Ascending aorta (tissue), 2 donors: ENCODE results near the gene ARID5B. TPM values are rescaled to one million over a fixed set of nuclear protein-coding genes. Genes with fewer than 3 reads are reported as not detected.

Experiments
- DNase-seq, 2 donors: peaks; one replicate each; pipeline ENCODE4 v3.0.0-alpha.2; 2019; ENCODE audit warnings: low spot score in 2 of 2
- H3K27ac ChIP-seq, 2 donors: fragments of 200-600 bp; sonication (generic); one replicate each; pipeline ENCODE4 v1.5.1; 2016 to 2017; ENCODE audit warnings: mild to moderate bottlenecking in 1 of 2
- H3K27me3 ChIP-seq: fragments of 200-600 bp; sonication (generic); one replicate; pipeline ENCODE4 v1.5.1; 2017
- H3K36me3 ChIP-seq, 2 donors: fragments of 200-600 bp; sonication (generic); one replicate each; pipeline ENCODE4 v1.5.1; 2016
- H3K4me1 ChIP-seq, 2 donors: fragments of 200-600 bp; sonication (generic); one replicate each; pipeline ENCODE4 v1.5.1; 2016 to 2017; ENCODE audit warnings: mild to moderate bottlenecking in 1 of 2
- H3K4me3 ChIP-seq, 2 donors: fragments of 200-600 bp; sonication (generic); one replicate each; pipeline ENCODE4 v1.5.1; 2016 to 2017; ENCODE audit warnings: mild to moderate bottlenecking in 1 of 2
- H3K9me3 ChIP-seq, 2 donors: fragments of 200-600 bp; sonication (generic); one replicate each; pipeline ENCODE4 v1.5.1; 2016
- CTCF ChIP-seq, 3 experiments: fragments of 200-600 bp in 2 of 3; fragments of 450-650 bp in 1 of 3; sonication (generic) in 2 of 3; IDR thresholded peaks; one replicate each; pipeline ENCODE4 v1.5.1; 2016 to 2019; ENCODE audit warnings: antibody characterized with exemption in 3 of 3, mild to moderate bottlenecking in 1 of 3, moderate library complexity in 1 of 3
- intact Hi-C: fragments of 100-400 bp; cut with DNase I; formaldehyde crosslinking; loops from one replicate; pipeline ENCODE4 v1.15.1; 2023
- total RNA-seq: library from RNA; depleted of rRNA; stranded (reverse); fragments of >200 nt; gene quantifications from one replicate; pipeline ENCODE4 v1.1.0, GENCODE V29; 2016

Gene ARID5B
- total RNA-seq, 1 donor from 2014 or later = 92.5 TPM

DNA sequence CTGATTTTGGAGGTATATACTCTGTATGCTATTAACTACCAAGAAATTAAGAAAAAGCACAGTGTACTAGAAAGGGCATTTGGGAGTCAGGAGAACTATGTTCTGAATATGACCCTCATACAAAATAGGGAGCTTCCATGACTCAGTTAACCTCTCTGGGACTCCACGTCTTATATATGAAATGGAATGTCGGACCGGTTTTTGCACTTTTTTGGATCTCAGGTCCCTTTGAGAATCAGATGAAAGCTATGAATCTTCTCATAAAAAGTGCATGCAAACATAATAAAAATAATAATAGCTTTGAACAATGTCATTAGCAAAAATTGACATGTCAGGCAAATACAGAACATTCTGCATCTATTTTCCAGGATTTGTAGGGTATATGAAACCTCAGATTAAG lies 113.0 kb downstream of the ARID5B start:
- no peak for DNase-seq
- intact Hi-C loops = no loop called here
- H3K27ac ChIP-seq = no peak overlapping the region
- TF ChIP-seq CTCF (IDR thresholded peaks at IDR 0.05) = no peak
- H3K9me3 ChIP-seq = no peaks in the 10 kb centered on the region
- H3K4me1 ChIP-seq = peaks cover 14 to 40% of the 10 kb centered on the region in 2 donors
- no peaks in the 10 kb centered on the region for H3K36me3 ChIP-seq
- no peak overlapping the region for H3K4me3 ChIP-seq
- no peaks in the 10 kb centered on the region for H3K27me3 ChIP-seq

- DNase-seq = no peak
- Histone ChIP-seq H3K4me1 (peaks cover 16 to 38% of the 10 kb centered on the region in 2 donors), H3K27me3 (no peaks in the 10 kb centered on the region), H3K4me3 (no peak overlapping the region), H3K9me3 (no peaks in the 10 kb centered on the region), H3K36me3 (no peaks in the 10 kb centered on the region), H3K27ac (peak overlapping the region; percentile 19 to 88)
- intact Hi-C loops = no loop called here
- TF ChIP-seq CTCF (IDR thresholded peaks at IDR 0.05) = no peak
Measured at GRCh38 chr10:62015994-62016393, 114.5 kb downstream of the ARID5B start.

- Histone ChIP-seq H3K4me1 (peaks cover 16 to 42% of the 10 kb centered on the region in 2 donors), H3K27ac (peak overlapping the region; percentile 19 to 88)
Measured at GRCh38 chr10:62016623-62017490, 115.4 kb downstream of the ARID5B start.

DNA sequence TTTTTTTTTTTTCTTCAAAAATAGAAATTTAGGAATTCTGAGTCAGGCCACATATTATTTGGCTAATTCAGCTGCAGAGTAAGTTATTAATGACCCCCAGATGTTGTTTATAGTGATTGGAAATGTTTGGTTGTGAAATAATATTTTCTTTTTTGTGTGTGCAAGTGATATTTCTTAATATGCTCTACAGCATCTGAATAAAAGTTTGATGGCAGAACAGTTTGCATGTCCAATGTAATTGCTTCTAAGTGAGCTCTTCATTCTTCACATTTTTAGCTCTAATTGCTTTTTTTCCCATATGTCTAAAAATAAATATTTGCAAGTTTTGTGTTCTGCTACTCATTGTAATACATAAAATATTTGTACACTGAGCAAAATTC lies 116.0 kb downstream of the ARID5B start:
- H3K36me3 ChIP-seq = no peaks in the 10 kb centered on the region
- intact Hi-C loops = no loop called here
- no peak for DNase-seq
- no peaks in the 10 kb centered on the region for H3K9me3 ChIP-seq
- peaks cover 16 to 42% of the 10 kb centered on the region in 2 donors for H3K4me1 ChIP-seq
- no peak overlapping the region for H3K4me3 ChIP-seq
- H3K27ac ChIP-seq = peak overlapping the region; percentile 88 to 91
- H3K27me3 ChIP-seq = no peaks in the 10 kb centered on the region
- TF ChIP-seq CTCF (IDR thresholded peaks at IDR 0.05) = no peak

More at GRCh38 chr10:62016623-62017490, 115.4 kb downstream of the ARID5B start:
- Histone ChIP-seq H3K36me3 (no peaks in the 10 kb centered on the region), H3K9me3 (no peaks in the 10 kb centered on the region), H3K4me3 (no peak overlapping the region), H3K27me3 (no peaks in the 10 kb centered on the region)
- no peak for DNase-seq
- no peak for TF ChIP-seq CTCF (IDR thresholded peaks at IDR 0.05)
- intact Hi-C loops = no loop called here

DNA sequence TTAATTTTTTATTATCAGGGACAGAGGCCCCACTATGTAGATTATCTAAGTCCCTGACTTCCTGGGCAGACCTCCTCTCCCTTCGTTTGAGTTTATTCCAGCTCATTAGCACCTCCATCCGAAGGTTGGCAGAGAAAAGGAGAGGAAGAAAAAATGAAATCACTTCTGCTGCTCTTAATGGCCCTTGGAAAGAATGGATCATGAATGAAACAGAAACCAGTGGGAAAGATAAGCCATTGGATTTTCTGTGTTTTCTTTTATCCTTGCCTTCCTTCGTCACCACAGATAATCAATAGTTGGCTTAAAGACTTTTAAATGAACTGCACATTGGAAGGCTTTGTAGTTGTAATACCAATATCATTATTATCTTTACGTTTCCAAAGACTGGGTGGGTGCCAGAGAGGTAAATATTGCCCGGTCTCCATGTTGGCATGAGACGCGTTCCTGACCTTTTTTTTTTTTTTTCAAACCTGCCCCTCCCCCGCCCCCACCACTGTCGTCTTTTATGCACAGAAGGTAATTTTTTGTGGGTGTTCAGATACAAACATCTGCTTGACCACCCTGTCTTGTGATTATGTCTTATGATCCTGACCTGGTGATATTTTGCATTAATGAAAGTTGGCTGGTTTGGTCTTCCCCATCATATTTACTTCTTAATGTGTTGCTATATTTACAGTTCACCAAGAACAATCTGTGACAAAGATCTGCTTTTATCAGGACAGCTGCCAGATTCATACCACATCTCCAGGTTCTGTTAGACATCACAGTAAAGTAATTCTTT lies 116.8 kb downstream of the ARID5B start:
- Histone ChIP-seq H3K27ac (peak overlapping the region; percentile 88 to 91), H3K4me3 (no peak overlapping the region)
- intact Hi-C loops = loop anchor here (2.0 kb wide), 2 partner anchors 18 to 26 kb away; no protein-coding TSS in a partner anchor

More for the DNA sequence above, 116.8 kb downstream of the ARID5B start:
- Histone ChIP-seq H3K9me3 (no peaks in the 10 kb centered on the region), H3K4me1 (peaks cover 16 to 42% of the 10 kb centered on the region in 2 donors), H3K27me3 (no peaks in the 10 kb centered on the region), H3K36me3 (no peaks in the 10 kb centered on the region)
- TF ChIP-seq CTCF (IDR thresholded peaks at IDR 0.05) = no peak
- DNase-seq = no peak
